ENCODE results near the gene EYS.

- TF ChIP-seq CTCF (IDR thresholded peaks at IDR 0.05) (no peak), POLR2A (IDR thresholded peaks at IDR 0.05; ENCODE audit: low read length) (no peak), CEBPB (IDR thresholded peaks at IDR 0.05) (no peak), ZFP36 (IDR thresholded peaks at IDR 0.05; ENCODE audit: borderline replicate concordance, partially characterized antibody) (no peak), MAFK (IDR thresholded peaks at IDR 0.05; ENCODE audit: partially characterized antibody) (no peak), SMC3 (IDR thresholded peaks at IDR 0.05) (no peak), MAZ (IDR thresholded peaks at IDR 0.05; ENCODE audit: borderline replicate concordance, low read depth, low read length) (no peak), MAX (IDR thresholded peaks at IDR 0.05) (no peak), USF2 (IDR thresholded peaks at IDR 0.05) (no peak), ESRRA (IDR thresholded peaks at IDR 0.05; ENCODE audit: borderline replicate concordance, low read length) (no peak), KDM5A (IDR thresholded peaks at IDR 0.05) (no peak), JUNB (IDR thresholded peaks at IDR 0.05) (no peak), EP300 (IDR thresholded peaks at IDR 0.05) (no peak), EHMT2 (IDR thresholded peaks at IDR 0.05; ENCODE audit: low read depth) (no peak)
Observed at GRCh38 chr6:63839485-63839884, 1867.5 kb downstream of the EYS start.

Data from A549 (cell line).